Esophagus (tissue), 2 donors: ENCODE results near the gene GRPEL1. TPM values are rescaled to one million over a fixed set of nuclear protein-coding genes. Genes with fewer than 3 reads are reported as not detected.

ENCODE experiments used
- H3K27ac ChIP-seq, 2 donors: one replicate each; pipeline ENCODE4 v1.5.1; 2013; ENCODE audit warnings: low read depth in 2 of 2, mild to moderate bottlenecking in 2 of 2, inconsistent platforms in 1 of 2, low read length in 1 of 2, moderate library complexity in 1 of 2
- H3K27me3 ChIP-seq, 2 donors: one replicate each; pipeline ENCODE4 v1.6.1; 2013; ENCODE audit warnings: low read length in 2 of 2, control low read depth in 1 of 2, mild to moderate bottlenecking in 1 of 2; ENCODE audit not compliant: insufficient read depth in 2 of 2, control insufficient read depth in 1 of 2
- H3K36me3 ChIP-seq, 2 donors: one replicate each; pipeline ENCODE4 v1.6.1; 2013; ENCODE audit warnings: low read length in 1 of 2; ENCODE audit not compliant: control insufficient read depth in 2 of 2, insufficient read depth in 2 of 2
- H3K4me1 ChIP-seq, 2 donors: one replicate each; pipeline ENCODE4 v1.6.1; 2013; ENCODE audit warnings: low read length in 1 of 2; ENCODE audit not compliant: control insufficient read depth in 2 of 2, insufficient read depth in 2 of 2
- H3K4me3 ChIP-seq, 2 donors: one replicate each; pipeline ENCODE4 v1.5.1; 2013; ENCODE audit warnings: low read length in 2 of 2, mild to moderate bottlenecking in 2 of 2, low read depth in 1 of 2, moderate library complexity in 1 of 2
- H3K9me3 ChIP-seq, 2 donors: one replicate each; pipeline ENCODE4 v1.6.1; 2013; ENCODE audit warnings: mild to moderate bottlenecking in 2 of 2, low read depth in 1 of 2, low read length in 1 of 2, moderate library complexity in 1 of 2; ENCODE audit not compliant: control insufficient read depth in 2 of 2, insufficient read depth in 1 of 2
- WGBS, 2 donors: extraction: QIAGEN DNeasy Blood & Tissue Kit; methylation state at CpG; one replicate each; pipeline ENCODE4 v1.1.7; 2013; 5-methylcytosine and 5-hydroxymethylcytosine counted together
- polyA plus RNA-seq, 2 donors: library from polyadenylated mRNA; stranded (reverse); fragments of 200-250 nt; gene quantifications; one replicate each; pipeline ENCODE4 v1.2.3, GENCODE V29; 2013
- donor health status: healthy with polysubstance abuse.
- donor health status: Bipolar disorder and iron deficiency.

Gene GRPEL1
- polyA plus RNA-seq, 2 donors, result 21.7 to 37.8 TPM

- H3K4me3 ChIP-seq, result no peak overlapping the region
- WGBS, 2 donors, result 71 to 77% methylated on average over 11 of the region's 11 CpGs
Observed at GRCh38 chr4:7059662-7060061, 8.2 kb downstream of the GRPEL1 start.

GRCh38 chr4:7058792-7059191 lies 9.1 kb downstream of the GRPEL1 start:
- 87 to 93% methylated on average over 3 of the region's 3 CpGs for WGBS, 2 donors
- no peak overlapping the region for H3K4me3 ChIP-seq

More at GRCh38 chr4:7059662-7060061, 8.2 kb downstream of the GRPEL1 start:
- no peaks in the 10 kb centered on the region for H3K27me3 ChIP-seq
- H3K27ac ChIP-seq, result no peak overlapping the region
- H3K4me1 ChIP-seq, result no peaks in the 10 kb centered on the region
- H3K9me3 ChIP-seq, result no peaks in the 10 kb centered on the region
- peaks cover 30 to 47% of the 10 kb centered on the region in 2 donors for H3K36me3 ChIP-seq

GRCh38 chr4:7055990-7056325 lies 11.9 kb downstream of the GRPEL1 start:
- Histone ChIP-seq H3K27ac (no peak overlapping the region), H3K4me1 (peaks cover 0 to 7% of the 10 kb centered on the region in 2 donors), H3K36me3 (peaks cover 23 to 40% of the 10 kb centered on the region in 2 donors), H3K4me3 (no peak overlapping the region), H3K27me3 (no peaks in the 10 kb centered on the region), H3K9me3 (no peaks in the 10 kb centered on the region)
- 81 to 85% methylated on average over 10 of the region's 10 CpGs for WGBS, 2 donors

More at GRCh38 chr4:7058792-7059191, 9.1 kb downstream of the GRPEL1 start:
- Histone ChIP-seq H3K36me3 (peaks cover 33 to 49% of the 10 kb centered on the region in 2 donors), H3K27ac (no peak overlapping the region), H3K4me1 (no peaks in the 10 kb centered on the region), H3K27me3 (no peaks in the 10 kb centered on the region), H3K9me3 (no peaks in the 10 kb centered on the region)

DNA sequence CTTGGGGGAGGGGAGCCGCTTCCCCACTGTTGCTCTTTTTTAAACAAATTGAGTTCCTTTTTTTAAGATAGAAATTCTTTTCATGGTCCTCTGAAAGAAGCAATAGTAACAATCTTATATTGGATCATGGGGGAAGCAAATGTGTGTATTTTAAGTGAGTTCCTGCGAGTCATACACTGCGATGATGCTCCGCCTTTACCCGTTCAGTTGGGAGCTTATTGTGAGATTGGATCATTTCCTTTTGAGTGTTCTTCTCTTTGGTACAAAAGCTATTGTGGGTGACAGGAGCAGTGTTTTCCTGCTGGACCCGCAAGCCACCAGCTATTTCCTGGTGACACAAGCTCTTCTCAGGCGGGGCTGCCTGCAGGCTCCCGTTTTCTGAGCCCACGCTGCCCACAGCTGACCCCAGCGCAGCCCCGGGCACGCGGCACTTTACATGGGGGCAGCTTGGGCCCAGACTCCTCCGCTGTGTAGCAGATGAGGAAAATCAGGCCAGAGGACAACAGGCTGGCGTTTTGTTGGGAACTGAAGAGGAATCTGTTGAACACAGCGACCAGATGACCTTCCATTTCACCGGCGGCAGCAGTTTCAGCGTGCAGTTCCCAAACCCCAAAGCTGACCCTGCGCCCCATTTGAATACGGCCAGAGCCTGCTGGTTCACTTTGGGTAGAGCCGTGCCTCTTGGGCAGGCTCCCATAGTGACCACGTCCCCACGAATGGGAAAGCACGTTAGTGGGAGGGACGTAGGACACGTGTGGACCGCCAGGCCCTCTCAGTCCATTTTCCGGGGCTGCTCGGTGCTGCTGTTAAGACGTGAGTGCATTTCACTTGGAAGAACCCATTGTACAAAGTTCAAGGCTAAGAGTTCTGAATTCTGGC lies 12.5 kb downstream of the GRPEL1 start:
- no peak overlapping the region for H3K4me3 ChIP-seq
- H3K36me3 ChIP-seq, result peaks cover 17 to 37% of the 10 kb centered on the region in 2 donors
- H3K27ac ChIP-seq, result peak overlapping the region in 1 of 2 donors; percentile 27
- H3K27me3 ChIP-seq, result no peaks in the 10 kb centered on the region
- H3K9me3 ChIP-seq, result no peaks in the 10 kb centered on the region
- WGBS, 2 donors, result 86 to 90% methylated on average over 31 of the region's 31 CpGs
- H3K4me1 ChIP-seq, result peaks cover 0 to 7% of the 10 kb centered on the region in 2 donors

- no peaks in the 10 kb centered on the region for H3K9me3 ChIP-seq
- H3K4me3 ChIP-seq, result no peak overlapping the region
- H3K27ac ChIP-seq, result no peak overlapping the region
- H3K36me3 ChIP-seq, result peaks cover 14 to 32% of the 10 kb centered on the region in 2 donors
- H3K27me3 ChIP-seq, result no peaks in the 10 kb centered on the region
- 96% methylated on average over 52 of the region's 52 CpGs for WGBS, 2 donors
- H3K4me1 ChIP-seq, result peaks cover 2 to 7% of the 10 kb centered on the region in 2 donors
Observed at GRCh38 chr4:7054106-7054880, 13.6 kb downstream of the GRPEL1 start.

- 70 to 72% methylated on average over 20 of the region's 20 CpGs for WGBS, 2 donors
- Histone ChIP-seq H3K27ac (peak overlapping the region in 1 of 2 donors; percentile 28), H3K27me3 (no peaks in the 10 kb centered on the region), H3K4me1 (peaks cover 2 to 7% of the 10 kb centered on the region in 2 donors), H3K4me3 (no peak overlapping the region), H3K36me3 (peaks cover 14 to 33% of the 10 kb centered on the region in 2 donors), H3K9me3 (no peaks in the 10 kb centered on the region)
Observed at GRCh38 chr4:7052923-7053715, 14.7 kb downstream of the GRPEL1 start.

GRCh38 chr4:7052313-7052712 lies 15.6 kb downstream of the GRPEL1 start:
- Histone ChIP-seq H3K27me3 (no peaks in the 10 kb centered on the region), H3K36me3 (peaks cover 14 to 33% of the 10 kb centered on the region in 2 donors), H3K4me1 (peaks cover 2 to 10% of the 10 kb centered on the region in 2 donors), H3K4me3 (no peak overlapping the region), H3K27ac (no peak overlapping the region), H3K9me3 (no peaks in the 10 kb centered on the region)
- 87 to 90% methylated on average over 14 of the region's 14 CpGs for WGBS, 2 donors

DNA sequence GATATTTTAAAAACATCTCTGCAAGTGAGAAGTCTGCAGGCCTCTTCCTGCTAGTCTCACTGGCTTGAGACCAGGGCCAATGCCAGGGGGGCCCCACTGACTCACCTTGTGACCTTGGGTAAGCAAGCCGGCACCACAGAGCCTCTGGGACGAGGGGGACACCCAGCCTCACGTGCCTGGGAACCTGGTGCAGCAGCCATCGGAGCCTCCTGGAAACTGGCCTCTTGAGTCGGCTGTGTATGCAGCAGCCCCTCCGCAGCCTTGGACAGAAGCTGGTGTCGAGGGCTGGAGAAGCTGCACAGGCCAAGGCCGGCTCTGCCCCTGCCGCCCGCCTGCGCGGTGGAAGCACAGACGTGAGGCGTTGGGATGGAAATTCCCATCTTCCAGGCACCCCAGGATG lies 16.0 kb downstream of the GRPEL1 start:
- peaks cover 2 to 10% of the 10 kb centered on the region in 2 donors for H3K4me1 ChIP-seq
- no peaks in the 10 kb centered on the region for H3K9me3 ChIP-seq
- no peak overlapping the region for H3K27ac ChIP-seq
- WGBS, 2 donors, result 89 to 95% methylated on average over 14 of the region's 14 CpGs
- H3K27me3 ChIP-seq, result no peaks in the 10 kb centered on the region
- peaks cover 14 to 33% of the 10 kb centered on the region in 2 donors for H3K36me3 ChIP-seq
- H3K4me3 ChIP-seq, result no peak overlapping the region

DNA sequence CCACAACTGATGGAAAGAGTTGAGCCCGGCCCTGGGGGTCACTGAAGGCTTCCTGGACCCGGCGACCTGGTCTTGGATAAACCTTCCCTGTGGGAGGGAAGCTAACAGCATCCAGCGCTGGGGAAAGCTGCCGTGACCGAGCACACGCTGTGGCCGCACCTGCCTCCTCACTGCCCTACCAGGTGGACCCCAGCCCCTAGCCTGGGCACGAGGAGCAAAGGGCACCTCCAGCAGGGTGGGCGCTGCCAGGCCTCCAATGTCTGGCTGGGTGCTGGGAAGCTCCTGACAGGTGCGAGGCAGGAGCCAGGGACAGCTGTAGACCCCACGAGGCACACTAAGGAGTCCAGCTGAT lies 16.7 kb downstream of the GRPEL1 start:
- Histone ChIP-seq H3K27ac (no peak overlapping the region), H3K36me3 (peaks cover 11 to 29% of the 10 kb centered on the region in 2 donors), H3K9me3 (no peaks in the 10 kb centered on the region), H3K27me3 (no peaks in the 10 kb centered on the region), H3K4me3 (no peak overlapping the region), H3K4me1 (peaks cover 5 to 14% of the 10 kb centered on the region in 2 donors)
- WGBS, 2 donors, result 71 to 89% methylated on average over 12 of the region's 12 CpGs
